Muscle of arm (tissue), 14 donors: ENCODE results near the gene CMTR2. TPM values are rescaled to one million over a fixed set of nuclear protein-coding genes. Genes with fewer than 3 reads are reported as not detected.
"Not testable (repeated sequence)": the region's sequence is repeated elsewhere in the genome, so short reads cannot be mapped to it uniquely, and the experiment has no call there.

Experiments
- DNase-seq: peaks from one replicate; pipeline ENCODE4 v3.0.0-alpha.2; 2013
- long read RNA-seq, 11 donors: transcript quantifications; one replicate each; lab custom pipeline, GENCODE V29; 2026
- polyA plus RNA-seq, 12 donors: library from polyadenylated mRNA; unstranded; fragments of 120-200 nt; gene quantifications; one replicate each; pipeline ENCODE4 v1.2.1, GENCODE V29; 2013; ENCODE audit not compliant: insufficient read length in 12 of 12

CMTR2 gene
- polyA plus RNA-seq: 10 to 100 TPM in 11 of 12 donors, not detected in 1; 20.3 to 34.2 (median 27.4) TPM
- long read RNA-seq, donor 1, full-length matches to known transcripts: 10 of 10 reads
- long read RNA-seq, donor 1, partial matches to known transcripts: 0 of 10 reads
- long read RNA-seq, donor 1, other reads (novel, unspliced or antisense): 0 of 10 reads
- long read RNA-seq, donor 2, full-length matches to known transcripts: 3 of 3 reads
- long read RNA-seq, donor 2, partial matches to known transcripts: 0 of 3 reads
- long read RNA-seq, donor 2, other reads (novel, unspliced or antisense): 0 of 3 reads
- long read RNA-seq, donor 3, full-length matches to known transcripts: 4 of 4 reads
- long read RNA-seq, donor 3, partial matches to known transcripts: 0 of 4 reads
- long read RNA-seq, donor 3, other reads (novel, unspliced or antisense): 0 of 4 reads
- long read RNA-seq, donor 4, full-length matches to known transcripts: 4 of 4 reads
- long read RNA-seq, donor 4, partial matches to known transcripts: 0 of 4 reads
- long read RNA-seq, donor 4, other reads (novel, unspliced or antisense): 0 of 4 reads
- long read RNA-seq, donor 5, full-length matches to known transcripts: 7 of 7 reads
- long read RNA-seq, donor 5, partial matches to known transcripts: 0 of 7 reads
- long read RNA-seq, donor 5, other reads (novel, unspliced or antisense): 0 of 7 reads
- long read RNA-seq, donor 6, full-length matches to known transcripts: 4 of 4 reads
- long read RNA-seq, donor 6, partial matches to known transcripts: 0 of 4 reads
- long read RNA-seq, donor 6, other reads (novel, unspliced or antisense): 0 of 4 reads
- long read RNA-seq, donor 7, full-length matches to known transcripts: 8 of 8 reads
- long read RNA-seq, donor 7, partial matches to known transcripts: 0 of 8 reads
- long read RNA-seq, donor 7, other reads (novel, unspliced or antisense): 0 of 8 reads
- long read RNA-seq, donor 8, full-length matches to known transcripts: 5 of 5 reads
- long read RNA-seq, donor 8, partial matches to known transcripts: 0 of 5 reads
- long read RNA-seq, donor 8, other reads (novel, unspliced or antisense): 0 of 5 reads
- long read RNA-seq, donor 9, full-length matches to known transcripts: 2 of 2 reads
- long read RNA-seq, donor 9, partial matches to known transcripts: 0 of 2 reads
- long read RNA-seq, donor 9, other reads (novel, unspliced or antisense): 0 of 2 reads
- long read RNA-seq, donor 10, full-length matches to known transcripts: 4 of 15 reads
- long read RNA-seq, donor 10, partial matches to known transcripts: 11 of 15 reads
- long read RNA-seq, donor 10, other reads (novel, unspliced or antisense): 0 of 15 reads
- long read RNA-seq, donor 11, full-length matches to known transcripts: 10 of 10 reads
- long read RNA-seq, donor 11, partial matches to known transcripts: 0 of 10 reads
- long read RNA-seq, donor 11, other reads (novel, unspliced or antisense): 0 of 10 reads

DNA sequence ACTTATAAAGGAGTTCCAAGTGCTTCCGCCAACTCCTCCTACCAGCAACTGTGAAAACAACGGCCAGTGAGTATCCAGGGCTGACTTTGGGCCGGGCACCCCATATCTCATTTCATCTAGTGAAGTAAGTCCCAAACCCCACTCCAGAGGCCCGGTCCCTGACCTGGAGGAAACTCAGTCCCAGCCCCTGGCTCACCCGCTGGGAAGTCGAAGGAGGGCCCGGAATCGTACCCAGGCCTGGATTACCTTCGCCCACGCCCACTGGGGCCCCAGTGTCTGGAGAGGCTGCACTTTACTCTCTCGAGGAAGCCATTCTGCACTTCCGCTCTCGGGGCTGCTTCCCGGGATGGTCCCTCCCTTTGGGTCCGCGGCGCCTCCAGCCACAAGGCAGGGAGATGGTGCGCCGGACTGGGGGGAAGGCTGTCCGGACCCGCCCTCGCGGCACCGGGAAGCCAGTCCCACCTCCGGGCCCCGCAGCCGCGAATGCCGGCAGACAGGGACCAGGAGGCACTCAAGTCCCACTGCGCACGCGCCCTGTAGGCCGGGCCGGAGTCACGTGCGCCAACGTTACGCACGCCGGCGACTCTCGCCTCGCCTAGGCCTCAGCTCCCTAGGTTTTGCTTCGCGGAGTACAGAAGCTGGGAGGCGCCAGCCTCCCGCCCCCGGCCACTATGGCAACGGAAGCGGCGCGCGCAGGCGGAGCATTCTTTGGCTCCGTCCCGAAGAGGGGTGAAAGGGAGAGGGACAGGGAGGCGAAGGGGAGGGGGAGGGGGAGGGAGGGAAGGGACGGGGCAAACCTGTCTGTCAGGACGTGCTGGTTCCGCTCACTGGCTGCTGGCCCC lies at the start of gene CMTR2:
Gene CMTR2, minus strand, starts transcription at position 513 of the 842 bp plus-strand sequence. CDS start 3,482 bp downstream, outside the sequence.
- peak; percentile 96 for DNase-seq

DNA sequence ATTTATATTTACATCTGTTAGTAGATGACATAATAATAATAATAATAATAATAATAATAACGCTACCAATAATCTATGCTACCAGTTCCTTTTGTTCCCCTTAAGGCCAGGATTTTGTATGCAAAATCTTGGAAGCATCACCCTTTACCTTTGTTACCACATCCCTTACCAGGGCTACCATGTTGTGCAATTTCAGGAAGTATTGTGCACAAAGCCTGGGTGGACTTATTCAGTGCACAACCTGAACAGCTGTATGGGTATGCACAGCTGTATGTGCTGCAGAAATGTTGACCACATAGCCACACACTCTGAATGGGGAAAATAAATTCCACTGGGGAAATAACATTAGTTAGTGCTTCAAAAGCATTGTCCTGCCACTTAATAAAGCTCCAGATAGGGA lies 49.4 kb upstream of the CMTR2 start:
- DNase-seq: no peak

- no peak for DNase-seq
These were observed 49.0 kb upstream of the CMTR2 start for GRCh38 chr16:71338193-71338592.

DNA sequence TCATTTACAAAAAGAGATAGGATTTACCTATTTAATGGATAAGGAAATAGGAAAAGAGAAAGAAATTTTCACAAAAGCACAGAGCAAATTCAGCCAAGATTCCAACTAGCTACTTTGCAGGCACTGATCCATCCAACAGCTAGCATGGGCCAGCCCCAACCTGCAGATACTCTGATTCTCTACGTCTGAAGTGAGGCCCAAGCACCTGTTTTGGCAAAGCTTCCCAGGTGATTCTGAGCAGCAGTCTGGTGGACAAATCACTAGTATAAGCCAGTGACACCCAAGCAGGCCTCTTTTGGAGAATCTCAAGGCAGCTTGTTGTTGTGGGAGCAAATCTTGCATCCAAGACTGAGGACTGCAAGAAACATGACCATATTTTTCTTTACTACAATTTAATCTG lies 48.4 kb upstream of the CMTR2 start:
- no peak for DNase-seq

GRCh38 chr16:71328151-71328550 lies 38.9 kb upstream of the CMTR2 start:
- DNase-seq: no peak

- DNase-seq: no peak
These were observed 38.5 kb upstream of the CMTR2 start for GRCh38 chr16:71327720-71328119.

DNA sequence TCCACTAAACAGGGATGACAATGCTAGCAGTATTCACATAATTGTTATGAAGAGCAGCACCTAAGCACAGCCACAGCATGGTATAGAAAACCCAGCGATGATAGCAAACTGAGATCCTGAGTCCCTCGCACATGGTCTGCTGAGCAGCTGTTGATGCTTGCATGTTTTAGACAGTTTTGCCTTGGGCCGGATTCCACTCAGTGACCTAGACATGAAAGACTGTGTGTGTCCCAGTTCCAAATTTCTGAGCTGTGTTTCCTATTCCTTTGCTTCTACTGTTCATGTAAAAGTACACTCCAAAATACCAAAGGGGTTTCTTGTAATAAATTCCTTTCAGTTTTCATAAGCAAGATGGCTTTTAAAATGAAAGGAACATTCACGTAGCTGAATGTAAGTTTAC lies 30.8 kb upstream of the CMTR2 start:
- no peak for DNase-seq

DNA sequence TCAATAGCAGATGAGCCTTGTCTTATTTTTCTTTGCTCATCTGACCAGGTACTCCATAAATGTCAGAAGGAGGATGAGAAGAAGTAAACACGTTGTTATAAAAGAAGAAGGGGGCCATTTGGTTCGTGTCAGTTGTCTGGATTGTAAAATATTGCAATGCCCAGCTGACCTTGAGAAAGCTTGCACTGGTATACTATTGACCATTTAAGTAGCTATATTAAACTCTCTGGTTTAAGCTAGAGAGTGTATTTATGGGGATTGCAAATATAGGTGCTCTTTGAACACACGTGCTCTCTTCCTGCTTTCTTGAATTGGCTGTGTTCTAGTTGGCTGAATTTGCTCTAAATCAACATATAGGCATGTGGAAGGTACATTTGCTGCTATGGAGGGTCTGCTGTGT lies 26.1 kb upstream of the CMTR2 start:
- no peak for DNase-seq

GRCh38 chr16:71313591-71313990 lies 24.4 kb upstream of the CMTR2 start:
- not testable (repeated sequence) for DNase-seq

- peak; percentile 14 for DNase-seq
These were observed 22.5 kb upstream of the CMTR2 start for GRCh38 chr16:71311553-71312158.

- DNase-seq: no peak
These were observed 14.7 kb upstream of the CMTR2 start for GRCh38 chr16:71303938-71304337.

- no peak for DNase-seq
These were observed 8.1 kb upstream of the CMTR2 start for GRCh38 chr16:71297341-71297634.

- no peak for DNase-seq
These were observed 7.6 kb upstream of the CMTR2 start for GRCh38 chr16:71296584-71297340.

GRCh38 chr16:71295950-71296349 lies 6.7 kb upstream of the CMTR2 start:
- DNase-seq: no peak

DNA sequence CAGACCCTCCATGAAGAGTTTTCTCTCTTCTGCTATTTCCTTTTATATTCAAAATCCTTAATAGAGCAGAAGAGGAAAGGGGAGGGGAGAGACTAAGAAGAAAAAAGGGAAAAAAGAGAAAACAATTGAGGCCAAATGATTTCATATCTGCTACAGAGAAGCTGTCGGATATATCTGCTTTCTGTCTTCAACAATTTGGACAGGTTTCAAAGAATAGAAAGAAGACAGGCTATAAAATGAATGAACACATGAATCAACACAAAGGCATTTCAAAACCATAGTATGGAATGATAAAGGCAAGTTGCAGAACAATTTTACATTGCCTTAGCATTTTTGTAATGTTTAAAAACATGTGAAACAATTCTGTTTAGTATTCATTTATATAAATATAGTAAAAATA lies 4.7 kb upstream of the CMTR2 start:
- no peak for DNase-seq

- DNase-seq: not testable (repeated sequence)
These were observed 2.9 kb upstream of the CMTR2 start for GRCh38 chr16:71292095-71292494.

GRCh38 chr16:71289732-71290062 lies 495 bp upstream of the CMTR2 start:
- no peak for DNase-seq

- DNase-seq: no peak
These were observed 672 bp downstream of the CMTR2 start for GRCh38 chr16:71288570-71288889.

GRCh38 chr16:71287911-71288310 lies 1.3 kb downstream of the CMTR2 start:
- DNase-seq: no peak

DNA sequence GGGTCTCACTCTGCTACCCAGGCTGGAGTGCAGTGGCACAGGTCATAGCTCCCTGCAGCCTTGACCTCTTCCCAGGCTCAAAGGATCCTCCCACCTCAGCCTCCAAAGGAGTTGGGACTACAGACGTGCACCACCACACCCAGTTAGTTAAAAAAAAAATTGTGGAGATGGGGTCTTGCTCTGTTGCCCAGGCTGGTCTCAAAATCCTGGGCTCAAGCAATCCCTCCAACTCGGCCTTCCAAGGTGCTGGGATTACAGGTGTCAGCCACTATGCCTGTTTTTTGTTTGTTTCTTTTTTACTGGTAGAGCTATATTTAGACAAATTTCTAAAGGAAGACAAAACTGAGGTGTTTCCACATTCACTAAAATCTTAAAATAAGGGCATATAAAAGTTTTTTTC lies 1.7 kb downstream of the CMTR2 start:
- no peak for DNase-seq
